HG03460 (cell line): ENCODE data around the gene ARIH2.

Experiments used
- ATAC-seq: cut with Tn5 transposase; IDR thresholded peaks from one replicate; pipeline ENCODE4 v1.9.1; 2021; ENCODE audit not compliant: unreplicated experiment

ARIH2 gene

DNA sequence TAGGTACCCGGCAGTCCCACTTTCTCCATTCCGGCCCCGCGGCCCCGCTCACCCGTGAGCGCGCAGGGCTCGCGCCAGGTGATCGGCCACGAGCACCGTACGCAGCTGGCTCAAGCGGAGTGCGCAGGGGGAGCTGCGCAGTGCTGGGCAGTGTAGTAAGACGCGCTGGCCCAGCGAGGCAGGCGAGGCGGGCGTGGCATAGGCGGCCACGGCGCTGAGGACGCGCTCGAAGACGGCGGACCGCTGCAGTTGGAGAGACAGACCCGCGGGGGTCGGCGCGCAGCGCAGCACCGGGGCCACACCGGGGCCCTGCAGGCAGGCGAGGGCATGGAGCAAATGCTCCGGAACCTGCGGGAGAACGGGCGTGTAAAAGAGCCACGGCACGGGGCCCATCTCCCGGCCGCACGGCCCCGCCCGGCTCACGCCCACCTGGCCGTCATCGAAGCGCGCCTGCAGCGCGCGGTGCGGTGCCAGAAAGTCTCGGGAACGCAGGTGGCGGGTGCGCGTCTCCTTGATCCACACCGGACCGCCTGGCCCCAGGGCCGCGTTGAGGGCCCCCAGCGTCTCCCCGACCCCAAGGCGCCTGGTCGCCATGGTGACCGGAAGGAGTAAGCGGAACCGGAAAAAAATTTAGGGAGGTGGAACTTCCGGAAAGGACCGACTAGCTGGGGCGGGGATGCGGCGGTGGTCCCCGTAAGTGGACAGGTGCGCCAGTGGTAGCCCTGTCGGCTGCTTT is 99.5 kb downstream of the ARIH2 start, which contains the start of gene DALRD3:
Gene DALRD3 (minus strand): TSS at position 610 of the 736 bp plus-strand sequence. CDS start 16 bp downstream, at position 594.
- no peak for ATAC-seq

DNA sequence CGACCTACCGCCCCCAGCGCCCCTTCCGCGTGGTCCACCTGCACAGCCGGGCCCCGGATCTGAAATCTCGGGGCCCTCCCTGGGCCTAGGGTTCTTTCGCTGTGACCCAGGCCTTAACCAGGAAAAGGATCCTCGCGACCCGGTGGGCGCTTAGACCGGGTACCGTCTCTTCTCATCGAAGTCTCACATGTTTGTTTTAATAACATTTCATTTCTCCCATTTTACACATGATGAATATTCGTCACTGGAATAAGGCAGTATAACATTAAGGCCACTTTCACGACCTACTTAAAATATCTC is 100.0 kb downstream of the ARIH2 start:
- no peak for ATAC-seq

DNA sequence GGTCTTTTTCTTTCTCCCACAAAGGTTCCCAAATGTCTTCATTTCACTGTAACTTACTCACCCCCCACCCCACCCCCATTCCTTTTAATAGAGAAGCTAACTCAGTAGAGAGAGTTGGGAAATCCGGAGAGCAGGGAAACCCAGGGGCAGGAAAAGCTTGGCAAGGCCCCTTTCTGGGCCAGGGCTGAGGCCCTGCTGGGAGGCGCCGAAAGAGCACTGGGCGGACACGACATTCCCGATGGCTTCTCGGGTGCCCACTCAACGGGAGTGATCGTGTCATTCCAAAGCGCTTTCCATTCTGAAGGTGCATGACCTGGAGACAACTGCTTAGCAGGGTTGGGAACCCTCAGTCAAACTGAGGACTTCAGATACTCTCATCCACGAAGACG is 101.3 kb downstream of the ARIH2 start:
- ATAC-seq = no peak

DNA sequence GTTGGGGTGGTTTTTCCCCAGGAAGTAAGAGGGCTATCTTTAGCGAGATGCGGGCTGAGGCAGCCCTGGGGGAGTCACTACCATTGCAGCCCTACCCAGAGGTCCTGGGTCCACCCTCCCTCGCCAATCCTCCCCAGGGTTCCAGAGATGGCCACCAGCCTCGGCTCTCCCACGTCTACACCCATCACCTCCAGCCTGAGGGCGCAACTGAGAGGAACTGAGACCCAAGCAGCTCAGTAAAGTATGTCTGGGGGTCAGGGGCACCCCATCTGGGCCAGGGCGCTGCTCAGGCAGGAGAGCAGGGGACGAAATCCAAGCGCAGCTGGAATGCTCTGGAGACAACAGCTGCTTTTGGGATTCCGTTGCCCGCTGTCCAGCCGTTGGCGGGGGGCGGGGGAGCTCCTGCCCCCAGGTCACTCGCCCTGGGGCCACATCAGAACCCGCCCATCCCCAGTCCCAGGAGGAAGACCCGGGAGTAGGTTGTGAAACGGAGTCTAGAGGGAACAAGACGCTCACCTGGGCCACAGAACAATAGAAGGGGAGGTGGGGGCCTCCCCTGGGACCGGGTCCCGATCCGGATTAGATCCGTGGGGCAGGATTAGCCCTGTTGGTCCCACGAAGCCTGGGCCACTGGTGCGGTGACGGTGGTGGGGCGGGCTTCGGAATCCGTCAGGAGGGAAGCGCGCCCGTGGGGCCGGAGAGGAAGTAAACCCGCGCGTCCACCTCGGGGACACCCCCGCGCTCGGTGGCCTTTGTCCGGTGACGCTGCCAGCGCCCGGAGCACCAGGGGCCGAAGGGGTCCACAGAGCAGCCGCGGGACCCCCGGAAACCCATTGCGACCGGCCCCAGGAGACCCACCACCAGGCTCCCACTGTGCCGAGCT is 101.9 kb downstream of the ARIH2 start:
- peak; percentile 2 for ATAC-seq

DNA sequence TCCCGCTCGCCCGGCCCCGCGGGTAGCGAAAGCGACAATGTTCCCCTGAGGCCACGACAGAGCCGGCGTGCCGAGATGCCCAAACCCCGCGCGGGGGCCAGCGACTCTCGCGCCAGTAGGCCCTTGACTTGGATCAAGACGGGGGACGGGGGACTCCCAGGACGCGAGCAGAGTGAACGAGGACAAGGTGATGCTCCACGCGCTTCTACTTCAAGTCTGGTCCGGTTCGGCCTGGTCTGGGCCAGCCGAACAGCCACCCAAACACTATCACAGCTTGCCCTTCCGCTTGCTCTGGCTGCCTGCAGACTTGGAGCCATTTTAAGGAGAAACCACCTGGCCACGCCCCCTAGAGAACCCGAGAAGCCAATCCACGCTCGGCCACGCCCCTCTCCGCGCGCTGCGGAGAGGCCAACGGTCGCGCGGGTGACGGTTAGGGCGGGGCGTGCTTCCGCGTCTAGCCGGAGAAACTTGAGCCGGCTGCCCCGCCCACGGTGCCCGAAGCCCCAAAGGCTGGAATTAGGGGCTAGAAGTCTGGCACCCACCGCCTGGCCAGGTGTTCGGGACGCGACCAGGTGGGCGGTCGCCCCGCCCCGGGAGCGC is 102.7 kb downstream of the ARIH2 start:
- ATAC-seq = peak; percentile 44

DNA sequence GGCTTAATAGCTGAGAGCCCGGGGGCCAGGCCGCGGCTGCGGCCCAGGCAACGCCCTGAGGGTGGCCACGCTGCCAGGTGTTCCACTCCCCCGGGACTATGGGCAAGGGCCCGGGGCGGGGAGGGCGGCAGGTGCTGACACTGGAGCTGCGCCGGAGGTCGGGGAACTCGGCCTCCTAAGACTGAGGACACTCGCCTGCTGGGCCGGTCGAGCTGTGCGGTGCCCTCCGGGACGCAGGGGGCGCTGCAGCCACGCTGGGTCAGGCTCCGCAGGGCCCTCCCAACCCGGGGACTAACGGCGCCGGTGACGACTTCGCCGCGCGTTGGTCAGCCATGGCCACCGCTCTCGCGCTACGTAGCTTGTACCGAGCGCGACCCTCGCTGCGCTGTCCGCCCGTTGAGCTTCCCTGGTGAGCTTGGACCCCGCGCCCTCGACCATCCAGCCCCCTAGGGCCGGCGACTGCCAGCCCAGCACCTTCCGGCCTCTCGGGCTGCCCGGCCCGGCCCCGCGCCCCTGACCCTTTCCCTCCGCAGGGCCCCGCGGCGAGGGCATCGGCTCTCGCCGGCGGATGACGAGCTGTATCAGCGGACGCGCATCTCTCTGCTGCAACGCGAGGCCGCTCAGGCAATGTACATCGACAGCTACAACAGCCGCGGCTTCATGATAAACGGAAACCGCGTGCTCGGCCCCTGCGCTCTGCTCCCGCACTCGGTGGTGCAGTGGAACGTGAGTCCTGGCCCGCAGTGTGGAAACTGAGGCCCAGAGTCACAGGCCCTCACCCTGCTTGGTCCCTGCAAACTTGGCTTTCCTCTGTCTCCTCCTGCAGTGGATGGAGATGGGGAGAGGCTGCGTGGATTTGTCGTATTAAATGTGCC is 103.4 kb downstream of the ARIH2 start, which contains the start of gene NDUFAF3:
Gene NDUFAF3 (plus strand): TSS at position 309 of the 875 bp plus-strand sequence. CDS start 24 bp downstream, at position 333.
- peak; percentile 55 for ATAC-seq

DNA sequence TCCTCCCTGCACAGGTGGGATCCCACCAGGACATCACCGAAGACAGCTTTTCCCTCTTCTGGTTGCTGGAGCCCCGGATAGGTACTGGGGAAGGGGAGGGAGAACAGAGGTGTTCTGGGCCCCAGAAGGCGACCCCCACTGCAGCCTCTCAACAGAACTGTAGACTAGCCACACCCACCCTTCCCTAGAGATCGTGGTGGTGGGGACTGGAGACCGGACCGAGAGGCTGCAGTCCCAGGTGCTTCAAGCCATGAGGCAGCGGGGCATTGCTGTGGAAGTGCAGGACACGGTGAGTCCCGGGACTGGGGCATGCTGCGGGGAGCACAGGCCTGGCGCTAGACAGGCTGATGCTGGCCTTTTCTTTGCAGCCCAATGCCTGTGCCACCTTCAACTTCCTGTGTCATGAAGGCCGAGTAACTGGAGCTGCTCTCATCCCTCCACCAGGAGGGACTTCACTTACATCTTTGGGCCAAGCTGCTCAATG is 104.1 kb downstream of the ARIH2 start:
- no peak for ATAC-seq

DNA sequence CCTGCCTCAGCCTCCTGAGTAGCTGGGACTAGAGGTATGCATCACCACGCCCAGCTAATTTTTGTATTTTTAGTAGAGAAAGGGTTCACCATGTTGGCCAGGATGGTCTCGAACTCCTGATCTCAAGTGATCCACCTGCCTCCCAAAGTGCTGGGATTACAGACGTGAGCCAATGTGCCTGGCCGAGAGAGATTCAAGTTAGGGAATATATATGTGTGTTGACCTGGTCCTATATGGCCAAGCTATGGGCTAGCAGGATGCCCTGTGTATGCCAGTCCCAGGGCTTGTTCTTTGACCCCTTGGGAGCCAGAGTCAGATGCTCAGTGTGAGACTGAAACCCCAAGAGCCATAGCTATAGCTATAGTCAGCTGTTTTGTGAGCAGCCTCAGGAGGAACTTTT is 105.1 kb downstream of the ARIH2 start:
- no peak for ATAC-seq

DNA sequence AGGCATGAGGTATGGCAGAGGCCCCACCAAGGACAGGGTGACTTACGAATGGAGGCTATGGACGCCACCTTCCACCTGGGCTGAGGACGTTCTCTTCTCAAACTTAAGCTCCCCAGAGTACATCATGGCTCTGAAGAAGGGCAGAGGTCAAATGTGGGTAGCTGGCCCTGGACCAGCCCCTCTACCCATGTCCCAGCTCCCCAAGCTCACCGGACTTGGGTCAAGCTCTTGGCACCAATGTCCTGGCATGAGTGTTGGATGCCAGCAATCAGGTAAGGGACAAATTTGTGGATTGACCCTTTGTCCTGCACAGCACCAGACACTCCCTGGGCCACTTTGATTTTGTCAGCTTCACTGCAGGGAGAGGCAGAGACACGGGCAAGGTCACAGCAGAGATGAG is 105.8 kb downstream of the ARIH2 start:
- ATAC-seq = no peak

DNA sequence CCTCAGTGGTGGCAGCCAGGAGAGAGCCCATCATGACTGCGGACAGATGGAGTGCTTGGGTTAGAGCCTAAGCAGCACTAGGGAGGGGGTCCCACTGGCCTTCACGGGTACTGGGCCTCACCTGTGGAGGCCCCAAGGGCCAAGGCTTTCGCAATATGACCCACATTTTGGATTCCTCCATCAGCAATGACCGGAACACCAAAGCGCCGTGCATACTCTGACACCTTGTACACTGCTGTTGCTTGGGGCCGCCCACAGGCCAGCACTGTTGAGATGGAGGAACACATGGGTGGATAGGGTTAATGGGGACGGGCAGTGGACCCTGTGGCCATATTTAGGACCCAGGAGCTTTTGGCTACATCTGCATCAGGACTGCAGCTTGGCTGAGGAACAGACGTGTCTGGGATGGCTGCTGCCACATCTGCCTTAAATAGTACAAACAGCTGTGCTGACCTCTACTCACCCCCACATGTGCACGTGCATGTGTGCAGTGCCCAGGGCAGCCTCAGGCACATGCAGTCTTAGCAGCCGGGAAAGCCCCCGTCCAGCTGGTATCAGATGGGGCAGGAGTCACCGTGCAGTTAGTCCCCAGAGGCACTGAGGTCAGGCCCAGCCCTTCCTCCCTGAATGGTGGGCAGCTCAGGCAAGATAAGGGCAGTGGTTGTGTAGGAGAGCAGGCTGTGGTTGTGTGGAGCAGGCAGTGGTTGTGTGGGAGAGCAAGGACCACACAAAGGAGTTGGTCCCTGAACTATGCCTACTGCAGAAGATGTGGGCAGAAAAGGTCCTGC is 106.6 kb downstream of the ARIH2 start:
- ATAC-seq = no peak

DNA sequence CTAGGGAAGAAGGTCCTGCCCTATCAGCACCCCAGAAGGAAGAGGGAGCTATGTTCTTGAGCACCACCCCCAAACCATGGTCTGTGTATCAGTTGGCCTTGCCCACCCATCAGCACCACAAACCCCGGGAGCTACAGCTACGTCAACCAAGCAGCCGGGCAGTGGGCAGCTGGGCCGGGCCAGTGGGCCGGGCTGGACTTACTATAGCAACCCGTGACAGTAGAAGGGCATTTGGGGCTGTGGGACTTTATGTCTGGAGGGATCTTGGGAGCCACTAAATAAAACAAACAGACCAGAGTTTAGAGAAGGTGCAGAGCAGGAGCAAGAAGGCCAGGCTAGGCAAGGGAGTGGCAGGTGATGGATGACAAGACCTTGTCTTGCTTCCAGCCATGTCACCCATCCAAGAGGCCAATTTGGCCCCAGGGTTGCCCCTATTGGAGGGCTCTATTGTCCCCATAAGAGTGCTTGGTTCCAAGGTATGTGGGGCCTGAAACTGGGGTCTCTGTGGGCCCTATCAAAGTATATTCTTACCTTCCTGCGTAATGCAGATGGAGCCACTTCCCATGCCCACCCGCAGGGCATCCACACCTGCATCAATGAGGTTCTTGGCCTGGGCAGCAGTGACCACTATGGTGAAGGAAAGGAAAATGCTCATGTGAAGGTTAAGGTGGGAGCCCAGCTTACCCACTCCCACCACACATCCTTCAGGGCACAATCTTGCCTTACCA is 107.3 kb downstream of the ARIH2 start:
- no peak for ATAC-seq

DNA sequence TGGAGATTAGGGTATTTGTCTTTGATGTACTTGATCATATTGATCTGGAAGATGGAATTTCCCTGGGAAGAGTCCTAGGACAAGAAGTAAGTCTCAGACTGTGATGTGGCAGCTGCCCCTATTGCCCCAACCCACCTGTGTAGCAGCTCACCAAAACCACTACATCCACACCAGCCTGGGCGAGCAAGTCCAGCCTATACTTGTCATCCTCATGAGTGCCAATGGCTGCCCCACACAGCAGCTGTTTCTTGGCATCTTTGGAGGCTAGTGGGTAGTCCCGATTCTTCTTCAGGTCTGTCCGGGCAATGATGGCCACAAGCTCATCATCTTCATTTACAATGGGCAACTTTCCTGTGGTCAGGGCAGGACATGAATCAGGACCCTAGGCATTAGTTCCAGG is 107.9 kb downstream of the ARIH2 start:
- ATAC-seq = no peak

DNA sequence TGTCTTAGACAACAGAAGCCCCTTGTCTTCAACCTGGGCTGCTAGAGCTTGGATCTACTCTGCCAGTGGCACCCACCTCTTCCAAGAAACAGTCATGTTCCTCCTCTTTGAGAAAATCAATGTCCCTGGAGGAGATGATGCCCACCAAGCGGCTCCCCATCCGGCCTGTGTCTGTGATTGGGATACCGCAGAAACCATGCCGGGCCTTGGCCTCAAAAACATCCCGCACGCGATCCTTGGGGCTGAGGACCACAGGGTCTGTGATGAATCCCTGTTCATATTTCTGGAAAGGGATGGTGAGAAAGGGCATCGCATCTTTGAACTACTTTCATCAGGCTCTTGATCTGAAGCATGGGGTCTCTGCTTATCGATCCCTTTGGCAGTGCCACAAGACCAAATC is 109.0 kb downstream of the ARIH2 start:
- no peak for ATAC-seq

DNA sequence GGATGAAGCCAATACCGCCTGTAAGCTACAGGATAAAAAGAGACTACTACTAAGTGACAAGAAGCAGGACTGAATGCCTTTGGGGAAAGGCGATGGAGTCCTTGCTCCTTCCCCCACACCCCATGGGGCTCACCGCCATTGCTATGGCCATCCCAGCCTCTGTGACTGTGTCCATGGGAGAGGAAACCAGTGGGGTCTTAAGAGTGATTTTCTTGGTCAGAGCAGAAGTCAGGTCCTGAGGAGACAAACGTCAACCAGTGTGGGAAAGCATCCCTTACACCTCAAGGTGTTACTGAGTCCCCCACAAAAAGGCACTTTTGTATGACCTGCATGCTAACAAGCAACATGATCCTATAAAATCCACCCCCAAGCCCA is 109.6 kb downstream of the ARIH2 start:
- ATAC-seq = no peak

DNA sequence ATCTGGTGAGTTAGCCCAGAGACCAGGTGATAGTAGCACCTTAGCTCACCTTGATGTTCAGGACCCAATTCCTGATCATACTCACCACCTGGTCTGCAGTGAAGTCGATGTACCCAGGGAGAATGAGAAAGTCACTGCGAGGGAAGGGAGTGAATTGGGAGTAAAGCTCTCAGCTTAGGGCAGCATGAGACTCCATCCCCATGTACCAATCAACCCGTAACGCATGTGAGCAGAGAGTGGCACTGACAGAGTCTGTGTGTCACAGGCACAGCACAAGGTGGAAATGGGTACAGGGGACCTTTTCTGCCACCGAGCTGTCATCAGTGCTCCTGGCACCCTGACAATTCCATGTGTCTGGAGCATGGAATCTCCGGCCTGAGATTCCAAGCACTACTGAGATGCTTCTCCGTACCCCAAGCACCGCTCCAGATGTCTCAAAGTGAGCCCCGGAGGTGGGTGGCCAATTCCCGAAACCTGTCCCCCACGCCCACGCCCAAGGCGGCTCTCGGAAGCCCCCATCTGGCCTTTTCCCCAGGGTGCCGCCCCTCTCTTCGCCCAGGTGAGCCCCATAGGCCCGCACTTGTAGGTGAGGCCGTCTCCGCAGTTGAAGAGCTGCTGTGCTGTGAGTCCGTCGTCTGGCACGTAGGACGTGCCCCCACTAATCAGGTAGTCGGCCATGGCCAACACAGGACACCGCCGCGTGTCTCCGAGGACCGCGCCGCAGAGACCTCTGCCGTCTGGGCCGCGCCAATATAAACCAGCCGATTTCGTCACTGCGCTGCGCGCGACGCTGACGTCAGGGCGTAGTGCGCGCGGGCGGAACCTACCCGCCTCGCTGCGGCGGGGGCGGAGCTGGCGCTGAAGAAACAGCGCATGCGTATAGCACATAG is 110.3 kb downstream of the ARIH2 start, which contains the start of gene IMPDH2:
Gene IMPDH2 (minus strand): TSS at position 726 of the 890 bp plus-strand sequence. CDS start 48 bp downstream, at position 678.
- ATAC-seq = peak; percentile 87

DNA sequence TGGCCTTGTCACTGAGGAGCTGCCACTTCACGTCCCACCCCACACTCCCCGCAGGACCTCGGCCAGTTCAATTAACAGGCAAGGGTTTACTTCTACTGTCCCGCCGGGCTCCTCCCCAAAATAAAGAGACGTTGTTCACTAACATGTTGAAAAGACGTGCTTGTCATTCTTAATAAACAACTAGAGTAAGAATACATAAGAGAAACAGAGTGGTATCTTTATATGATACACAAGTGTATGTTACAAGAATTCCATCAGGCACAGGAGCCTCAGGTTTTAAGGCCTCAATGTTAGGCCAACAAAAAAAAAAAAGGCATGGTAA is 110.9 kb downstream of the ARIH2 start:
- ATAC-seq = no peak

DNA sequence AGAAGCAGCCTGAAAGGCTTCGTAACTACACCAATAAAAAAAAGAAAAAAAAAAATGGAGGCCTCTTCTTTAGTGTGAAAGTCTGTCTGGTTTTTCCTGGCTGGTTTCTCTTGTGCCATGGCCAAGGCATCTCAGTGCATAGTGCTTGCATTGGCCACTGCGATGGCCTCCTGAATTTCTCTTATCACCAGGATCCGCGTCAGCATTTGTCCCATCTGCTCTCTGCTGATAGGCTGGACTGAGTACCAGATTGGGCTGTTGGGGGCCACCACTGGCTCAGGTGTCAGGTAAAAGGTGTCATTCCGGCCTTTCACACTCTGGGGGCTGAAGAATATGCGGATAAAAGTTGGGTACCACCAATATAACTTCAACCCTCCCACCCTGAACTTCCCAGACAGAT is 111.7 kb downstream of the ARIH2 start:
- ATAC-seq = no peak

DNA sequence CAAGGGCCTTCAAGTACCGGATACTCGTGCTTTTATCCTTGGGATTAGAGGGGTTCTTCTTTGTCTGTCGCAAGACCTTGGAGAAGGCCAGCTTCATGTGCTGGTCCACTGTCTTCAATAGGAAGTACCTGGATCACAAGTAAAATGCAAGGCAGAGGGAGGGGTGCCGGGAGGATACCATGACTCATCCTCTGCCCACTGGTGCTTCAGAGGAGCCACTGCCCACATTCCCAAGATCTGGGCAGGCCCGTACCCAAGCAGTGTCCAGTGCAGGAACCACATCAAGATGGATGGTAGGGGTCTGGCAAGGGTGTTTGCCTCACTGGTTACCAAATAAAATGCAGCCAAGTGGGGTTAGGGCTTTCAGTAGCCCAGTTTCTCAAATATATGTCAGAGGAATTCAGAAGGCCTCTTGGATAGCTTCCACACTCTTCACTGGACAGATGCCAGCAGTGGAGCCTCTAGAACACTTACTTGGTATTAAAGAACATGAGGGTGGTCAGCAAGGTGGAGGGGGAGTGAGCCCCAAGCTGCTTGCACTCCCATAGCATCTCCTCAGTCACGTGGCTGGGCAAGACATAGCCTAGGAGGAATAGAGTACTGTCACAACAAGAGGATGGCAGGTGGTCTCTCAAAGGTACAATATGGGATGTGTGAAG is 114.1 kb downstream of the ARIH2 start:
- no peak for ATAC-seq
